NT2/D1 (cell line): ENCODE results near the gene ATG16L1.

ENCODE experiments used
- DNase-seq: peaks from one replicate; pipeline ENCODE4 v3.0.0-alpha.2; 2011; ENCODE audit warnings: low read depth, low spot score
- H3K27me3 ChIP-seq: 2 replicates; pipeline ENCODE4 v1.6.0; 2011; ENCODE audit warnings: mild to moderate bottlenecking; ENCODE audit not compliant: insufficient read length, insufficient read depth
- H3K36me3 ChIP-seq: 2 replicates; pipeline ENCODE4 v1.6.1; 2011; ENCODE audit warnings: mild to moderate bottlenecking, low read length, mixed read lengths; ENCODE audit not compliant: insufficient read depth, insufficient read length
- H3K4me1 ChIP-seq: 2 replicates; pipeline ENCODE4 v1.5.1; 2011; ENCODE audit not compliant: insufficient read depth, insufficient read length
- H3K4me3 ChIP-seq: 2 replicates; pipeline ENCODE4 v1.5.1; 2011; ENCODE audit warnings: low read depth; ENCODE audit not compliant: insufficient read length
- H3K9ac ChIP-seq: 2 replicates; pipeline ENCODE4 v1.6.0; 2011; ENCODE audit warnings: low read depth; ENCODE audit not compliant: insufficient read length
- H3K9me3 ChIP-seq: 2 replicates; pipeline ENCODE4 v1.5.1; 2011; ENCODE audit warnings: mild to moderate bottlenecking, low read length; ENCODE audit not compliant: insufficient read depth
- SUZ12 ChIP-seq: IDR thresholded peaks from 2 replicates; pipeline ENCODE4 v1.6.1; 2011; ENCODE audit not compliant: insufficient read length, insufficient read depth; ENCODE audit errors: extremely low read depth
- YY1 ChIP-seq: IDR thresholded peaks from 2 replicates; pipeline ENCODE4 v1.6.1; 2011; ENCODE audit not compliant: insufficient read length, insufficient read depth
- ZNF274 ChIP-seq: IDR thresholded peaks from 2 replicates; pipeline ENCODE4 v1.6.1; 2011; ENCODE audit warnings: mild to moderate bottlenecking, low read depth, low read length

The ATG16L1 gene

GRCh38 chr2:233210281-233210680 lies 41.2 kb upstream of the ATG16L1 start:
- Histone ChIP-seq H3K9me3 (no peaks in the 10 kb centered on the region), H3K9ac (no peak overlapping the region), H3K36me3 (no peaks in the 10 kb centered on the region), H3K4me1 (peaks cover 37% of the 10 kb centered on the region), H3K27me3 (no peaks in the 10 kb centered on the region), H3K4me3 (no peak overlapping the region)
- no peak for TF ChIP-seq ZNF274
- TF ChIP-seq YY1 = no peak
- no peak for DNase-seq

GRCh38 chr2:233210843-233211547 lies 40.5 kb upstream of the ATG16L1 start:
- TF ChIP-seq SUZ12 (no peak), ZNF274 (no peak), YY1 (no peak)
- no peaks in the 10 kb centered on the region for H3K27me3 ChIP-seq
- H3K9me3 ChIP-seq = no peaks in the 10 kb centered on the region
- DNase-seq = no peak
- no peaks in the 10 kb centered on the region for H3K36me3 ChIP-seq
- no peak overlapping the region for H3K9ac ChIP-seq
- no peak overlapping the region for H3K4me3 ChIP-seq
- peaks cover 37% of the 10 kb centered on the region for H3K4me1 ChIP-seq

DNA sequence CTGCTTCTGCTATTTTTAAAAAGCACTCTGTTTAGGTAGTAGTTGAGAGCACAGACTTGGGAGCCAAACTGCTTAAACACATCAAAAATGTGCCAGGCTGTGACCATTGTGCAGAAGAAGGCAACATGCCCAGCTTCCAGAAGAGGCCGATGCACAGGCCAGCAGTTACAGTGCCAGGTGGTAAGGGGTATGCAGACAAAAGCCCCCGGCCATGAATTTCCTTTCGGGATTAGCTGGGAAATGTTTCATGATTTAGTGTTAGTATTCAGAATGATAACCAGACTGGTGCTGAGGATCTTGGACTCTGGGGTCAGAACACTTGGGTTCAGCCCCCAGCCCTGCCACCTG lies 40.0 kb upstream of the ATG16L1 start:
- Histone ChIP-seq H3K9me3 (no peaks in the 10 kb centered on the region), H3K27me3 (no peaks in the 10 kb centered on the region), H3K9ac (no peak overlapping the region), H3K4me1 (peaks cover 37% of the 10 kb centered on the region), H3K4me3 (no peak overlapping the region), H3K36me3 (no peaks in the 10 kb centered on the region)
- no peak for TF ChIP-seq ZNF274
- no peak for TF ChIP-seq SUZ12
- TF ChIP-seq YY1 = no peak
- no peak for DNase-seq

DNA sequence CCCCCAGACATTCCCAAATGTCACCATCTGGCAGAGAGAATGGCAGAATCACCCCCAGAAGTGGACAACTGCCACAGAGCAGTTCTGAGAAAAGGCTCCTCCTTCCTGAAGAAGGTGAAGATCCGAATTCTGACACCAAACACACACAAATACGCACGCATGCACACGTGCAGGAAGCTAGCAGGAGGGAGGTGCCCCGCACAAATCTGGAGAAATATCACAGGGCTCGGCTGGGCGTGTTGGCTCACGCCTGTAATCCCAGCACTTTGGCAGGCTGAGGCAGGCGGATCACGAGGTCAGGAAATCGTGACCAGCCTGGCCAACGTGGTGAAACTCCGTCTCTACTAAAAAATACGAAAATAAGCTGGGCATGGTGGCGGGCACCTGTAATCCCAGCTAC lies 38.5 kb upstream of the ATG16L1 start:
- DNase-seq = no peak
- H3K4me3 ChIP-seq = no peak overlapping the region

DNA sequence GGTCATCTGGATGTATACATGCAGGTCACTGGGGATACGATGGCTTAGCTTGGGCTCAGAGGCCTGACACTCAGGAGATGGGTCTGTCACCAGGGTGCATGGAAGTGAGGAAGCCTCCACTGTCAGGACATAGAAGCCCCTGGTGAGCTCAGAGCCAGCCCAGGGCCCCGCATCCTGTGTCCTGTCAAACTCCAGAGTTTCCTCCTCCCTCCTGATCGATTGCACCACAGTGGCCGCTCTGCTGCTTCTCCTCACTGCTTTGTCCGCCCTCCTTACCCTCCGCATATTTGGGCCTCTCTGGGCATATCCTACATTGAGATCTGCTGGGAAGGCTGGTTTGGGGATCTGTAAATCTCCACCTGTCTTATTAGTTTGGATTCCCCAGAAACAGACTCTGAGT lies 37.5 kb upstream of the ATG16L1 start:
- TF ChIP-seq SUZ12 (no peak), ZNF274 (no peak), YY1 (no peak)

More for the DNA sequence above, 38.5 kb upstream of the ATG16L1 start:
- TF ChIP-seq YY1 = no peak
- TF ChIP-seq SUZ12 = no peak
- TF ChIP-seq ZNF274 = no peak
- H3K36me3 ChIP-seq = no peaks in the 10 kb centered on the region
- no peak overlapping the region for H3K9ac ChIP-seq
- peaks cover 36% of the 10 kb centered on the region for H3K4me1 ChIP-seq
- no peaks in the 10 kb centered on the region for H3K27me3 ChIP-seq
- no peaks in the 10 kb centered on the region for H3K9me3 ChIP-seq

GRCh38 chr2:233217892-233218377 lies 33.5 kb upstream of the ATG16L1 start:
- no peak for DNase-seq
- Histone ChIP-seq H3K4me1 (peaks cover 9% of the 10 kb centered on the region), H3K9ac (no peak overlapping the region), H3K9me3 (no peaks in the 10 kb centered on the region), H3K36me3 (no peaks in the 10 kb centered on the region), H3K4me3 (no peak overlapping the region), H3K27me3 (no peaks in the 10 kb centered on the region)
- TF ChIP-seq YY1 = no peak
- TF ChIP-seq ZNF274 = no peak
- TF ChIP-seq SUZ12 = no peak

More for the DNA sequence above, 37.5 kb upstream of the ATG16L1 start:
- H3K9ac ChIP-seq = no peak overlapping the region
- DNase-seq = no peak
- H3K27me3 ChIP-seq = no peaks in the 10 kb centered on the region
- no peaks in the 10 kb centered on the region for H3K9me3 ChIP-seq
- peaks cover 27% of the 10 kb centered on the region for H3K4me1 ChIP-seq
- no peaks in the 10 kb centered on the region for H3K36me3 ChIP-seq
- no peak overlapping the region for H3K4me3 ChIP-seq

DNA sequence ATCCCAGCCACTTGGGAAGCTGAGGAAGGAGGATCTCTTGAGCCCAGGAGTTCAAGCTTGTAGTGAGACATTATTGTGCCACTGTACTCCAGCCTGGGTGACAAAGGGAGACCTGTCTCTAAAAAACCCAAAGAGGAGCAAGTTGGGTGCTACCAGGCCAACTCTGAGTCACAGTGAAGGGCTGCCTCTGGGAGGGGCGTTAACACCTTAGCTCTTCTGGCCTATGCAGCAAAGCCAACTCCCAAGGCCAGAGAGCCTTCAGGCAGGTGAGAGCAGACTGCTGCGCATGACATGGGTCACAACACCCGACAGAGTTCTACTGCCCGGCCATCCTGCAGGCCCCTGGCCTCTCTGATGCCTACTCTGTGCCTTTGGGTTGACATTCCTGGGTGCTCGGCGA lies 32.6 kb upstream of the ATG16L1 start:
- Histone ChIP-seq H3K27me3 (no peaks in the 10 kb centered on the region), H3K4me1 (peaks cover 7% of the 10 kb centered on the region), H3K36me3 (no peaks in the 10 kb centered on the region), H3K4me3 (no peak overlapping the region), H3K9me3 (no peaks in the 10 kb centered on the region), H3K9ac (no peak overlapping the region)
- TF ChIP-seq SUZ12 (no peak), ZNF274 (no peak), YY1 (no peak)
- DNase-seq = no peak

GRCh38 chr2:233219848-233220247 lies 31.6 kb upstream of the ATG16L1 start:
- no peak for TF ChIP-seq ZNF274
- TF ChIP-seq YY1 = no peak
- no peak for TF ChIP-seq SUZ12
- peaks cover 2% of the 10 kb centered on the region; the same call in 1 of the 2 replicates for H3K9me3 ChIP-seq
- H3K36me3 ChIP-seq = no peaks in the 10 kb centered on the region
- H3K4me1 ChIP-seq = peaks cover 4% of the 10 kb centered on the region
- no peaks in the 10 kb centered on the region for H3K27me3 ChIP-seq
- no peak for DNase-seq
- no peak overlapping the region for H3K9ac ChIP-seq
- no peak overlapping the region for H3K4me3 ChIP-seq
